ENCODE results near the gene CFAP74.

The CFAP74 gene

DNA sequence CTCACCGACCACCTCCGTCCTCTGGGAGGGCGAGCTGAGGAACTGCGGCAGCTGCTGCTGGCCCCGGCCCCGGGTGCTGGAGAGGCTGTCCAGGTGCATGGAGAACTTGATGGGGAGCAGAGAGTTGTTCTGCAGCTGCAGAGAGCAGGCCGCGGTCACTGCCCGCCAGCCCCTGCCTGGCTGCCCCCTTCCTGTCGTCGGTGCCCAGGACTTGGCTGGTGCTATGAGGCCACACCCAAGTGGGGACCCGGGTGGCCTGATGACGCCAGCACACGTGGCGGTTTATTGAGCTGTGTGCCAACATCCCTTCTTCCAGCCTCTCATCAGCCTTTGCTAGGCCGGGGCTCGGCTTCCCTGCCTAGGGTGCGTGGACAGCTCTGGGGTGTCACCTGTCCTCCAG is 79.2 kb downstream of the CFAP74 start:
- H3K36me3 ChIP-seq (ENCODE audit: control insufficient read depth, insufficient read depth, low read length): no peaks in the 10 kb centered on the region
- no peaks in the 10 kb centered on the region for H3K4me1 ChIP-seq
- TF ChIP-seq, protein P1, sequence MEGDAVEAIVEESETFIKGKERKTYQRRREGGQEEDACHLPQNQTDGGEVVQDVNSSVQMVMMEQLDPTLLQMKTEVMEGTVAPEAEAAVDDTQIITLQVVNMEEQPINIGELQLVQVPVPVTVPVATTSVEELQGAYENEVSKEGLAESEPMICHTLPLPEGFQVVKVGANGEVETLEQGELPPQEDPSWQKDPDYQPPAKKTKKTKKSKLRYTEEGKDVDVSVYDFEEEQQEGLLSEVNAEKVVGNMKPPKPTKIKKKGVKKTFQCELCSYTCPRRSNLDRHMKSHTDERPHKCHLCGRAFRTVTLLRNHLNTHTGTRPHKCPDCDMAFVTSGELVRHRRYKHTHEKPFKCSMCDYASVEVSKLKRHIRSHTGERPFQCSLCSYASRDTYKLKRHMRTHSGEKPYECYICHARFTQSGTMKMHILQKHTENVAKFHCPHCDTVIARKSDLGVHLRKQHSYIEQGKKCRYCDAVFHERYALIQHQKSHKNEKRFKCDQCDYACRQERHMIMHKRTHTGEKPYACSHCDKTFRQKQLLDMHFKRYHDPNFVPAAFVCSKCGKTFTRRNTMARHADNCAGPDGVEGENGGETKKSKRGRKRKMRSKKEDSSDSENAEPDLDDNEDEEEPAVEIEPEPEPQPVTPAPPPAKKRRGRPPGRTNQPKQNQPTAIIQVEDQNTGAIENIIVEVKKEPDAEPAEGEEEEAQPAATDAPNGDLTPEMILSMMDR (IDR thresholded peaks at IDR 0.05): no peak
- H2AFZ ChIP-seq: no peak overlapping the region
- no peak overlapping the region for H3K4me2 ChIP-seq (ENCODE audit: low read length)
- H3K4me3 ChIP-seq (ENCODE audit: low read depth, low read length): no peak overlapping the region
- no peaks in the 10 kb centered on the region for H3K9me3 ChIP-seq (ENCODE audit: control insufficient read depth, low read length)
- no peak overlapping the region for H3K27ac ChIP-seq
- H3K79me2 ChIP-seq: no peaks in the 10 kb centered on the region
- H3K27me3 ChIP-seq (ENCODE audit: control insufficient read depth, insufficient read depth, low read length): no peaks in the 10 kb centered on the region
- no peak overlapping the region for H3K9ac ChIP-seq

DNA sequence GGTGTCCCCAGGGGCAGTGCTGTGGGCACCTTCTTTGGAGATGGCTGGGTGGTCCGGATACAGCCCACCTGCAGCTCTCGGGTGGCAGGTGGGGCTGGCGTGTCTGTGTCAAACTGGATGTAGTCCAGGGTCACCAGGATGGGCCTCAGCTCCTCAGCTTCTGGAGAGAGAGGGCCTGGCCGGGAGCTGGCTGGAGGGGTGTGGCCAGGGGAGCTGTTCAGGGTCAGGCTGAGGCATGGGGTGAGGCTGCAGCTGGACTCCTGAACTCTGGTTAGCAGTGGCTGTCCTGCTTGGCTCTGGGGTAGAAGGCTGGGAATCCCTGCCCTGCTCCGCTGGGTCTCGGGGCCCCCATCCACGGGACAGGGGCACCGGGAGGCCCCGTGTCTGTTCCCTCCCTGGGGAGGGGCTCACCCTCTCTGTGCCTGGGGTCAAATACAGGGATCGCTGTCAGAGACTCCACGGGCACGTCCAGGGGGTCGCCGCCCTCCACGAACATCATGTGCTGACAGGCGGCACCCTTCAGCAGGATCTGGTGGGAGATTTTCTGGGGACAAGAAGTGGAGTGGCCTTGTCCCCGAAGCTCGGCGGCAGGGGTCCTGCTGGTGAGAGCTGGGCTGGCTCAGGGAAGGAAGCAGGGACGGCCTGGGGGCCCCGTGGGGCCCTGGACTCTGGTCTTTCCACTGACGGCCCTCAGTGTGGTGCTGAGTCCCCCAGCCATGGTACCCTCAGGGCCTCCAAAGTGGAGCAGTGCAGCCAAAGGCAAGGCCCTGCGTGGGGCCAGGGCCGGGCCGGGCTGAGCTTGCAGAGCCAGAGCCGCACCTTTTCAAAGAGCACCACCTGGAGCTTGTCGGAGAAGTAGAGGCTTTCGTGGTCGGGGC is 80.4 kb downstream of the CFAP74 start:
- Histone ChIP-seq H3K4me2 (ENCODE audit: low read length) (no peak overlapping the region), H3K4me1 (no peaks in the 10 kb centered on the region), H3K79me2 (no peaks in the 10 kb centered on the region), H3K9me3 (ENCODE audit: control insufficient read depth, low read length) (no peaks in the 10 kb centered on the region), H3K9ac (no peak overlapping the region), H3K36me3 (ENCODE audit: control insufficient read depth, insufficient read depth, low read length) (no peaks in the 10 kb centered on the region), H3K4me3 (ENCODE audit: low read depth, low read length) (no peak overlapping the region), H3K27ac (no peak overlapping the region), H3K27me3 (ENCODE audit: control insufficient read depth, insufficient read depth, low read length) (no peaks in the 10 kb centered on the region), H2AFZ (no peak overlapping the region)
- TF ChIP-seq, protein P1 (IDR thresholded peaks at IDR 0.05): no peak

DNA sequence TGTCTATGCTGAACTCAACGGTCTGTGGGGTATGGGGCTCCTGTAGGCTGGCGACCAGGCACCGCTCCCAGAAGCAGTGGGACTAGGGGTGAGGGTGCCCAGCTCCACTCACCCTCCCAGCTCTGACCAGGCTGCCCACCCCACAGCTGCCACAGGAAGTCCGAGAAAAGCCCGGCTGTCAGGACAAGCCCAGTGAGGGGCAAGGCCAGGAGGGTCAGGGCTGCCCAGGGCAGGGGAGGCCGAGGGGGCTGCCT is 81.0 kb downstream of the CFAP74 start:
- H3K27me3 ChIP-seq (ENCODE audit: control insufficient read depth, insufficient read depth, low read length): no peaks in the 10 kb centered on the region
- no peaks in the 10 kb centered on the region for H3K79me2 ChIP-seq
- H3K9me3 ChIP-seq (ENCODE audit: control insufficient read depth, low read length): no peaks in the 10 kb centered on the region
- no peak overlapping the region for H3K27ac ChIP-seq
- H3K4me3 ChIP-seq (ENCODE audit: low read depth, low read length): no peak overlapping the region
- no peak overlapping the region for H3K9ac ChIP-seq
- no peak overlapping the region for H2AFZ ChIP-seq
- no peaks in the 10 kb centered on the region for H3K36me3 ChIP-seq (ENCODE audit: control insufficient read depth, insufficient read depth, low read length)
- no peaks in the 10 kb centered on the region for H3K4me1 ChIP-seq
- TF ChIP-seq, protein P1 (IDR thresholded peaks at IDR 0.05): no peak
- H3K4me2 ChIP-seq (ENCODE audit: low read length): no peak overlapping the region

DNA sequence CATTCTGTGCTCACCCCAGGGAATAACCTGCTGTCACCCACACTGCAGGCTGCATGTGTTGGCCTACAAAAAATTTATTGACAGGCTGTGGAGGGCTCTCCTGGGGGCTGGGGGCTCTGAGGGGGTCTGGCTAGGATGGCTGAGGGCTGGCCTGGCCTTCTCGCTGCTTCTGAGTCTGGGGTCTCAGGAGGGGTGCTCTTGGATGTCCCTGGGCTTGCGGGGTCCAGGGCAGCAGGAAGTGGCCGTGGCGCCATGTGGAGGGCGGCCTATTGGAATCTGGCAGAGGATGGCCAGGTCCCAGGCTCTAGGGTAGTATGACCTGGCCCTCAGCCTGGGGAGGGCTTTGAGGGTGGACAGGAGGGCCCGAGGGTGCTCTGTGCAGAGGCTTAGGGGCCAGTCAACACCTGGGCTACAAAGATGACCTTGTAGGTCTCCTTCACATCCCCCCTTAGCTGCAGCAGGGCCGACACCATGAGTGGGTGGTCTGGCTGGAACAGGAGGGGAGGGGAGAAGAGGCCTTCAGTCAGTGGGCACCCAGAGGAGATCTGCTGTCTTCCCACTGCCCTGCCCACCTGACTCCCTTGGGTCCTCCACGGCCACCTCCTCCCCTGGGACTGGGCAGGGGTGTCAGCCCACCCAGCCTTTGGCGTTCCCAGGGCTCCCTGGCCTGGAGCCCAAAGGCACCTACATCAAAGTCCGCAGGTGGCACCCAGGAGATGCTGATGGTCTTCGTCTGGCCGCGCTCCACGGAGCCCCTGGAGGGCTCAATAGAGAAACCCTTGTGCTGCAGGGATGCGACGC is 81.5 kb downstream of the CFAP74 start:
- Histone ChIP-seq H3K4me3 (ENCODE audit: low read depth, low read length) (no peak overlapping the region), H3K36me3 (ENCODE audit: control insufficient read depth, insufficient read depth, low read length) (no peaks in the 10 kb centered on the region), H3K79me2 (no peaks in the 10 kb centered on the region), H3K4me2 (ENCODE audit: low read length) (no peak overlapping the region), H3K9ac (no peak overlapping the region), H3K27me3 (ENCODE audit: control insufficient read depth, insufficient read depth, low read length) (no peaks in the 10 kb centered on the region), H3K27ac (no peak overlapping the region), H2AFZ (no peak overlapping the region), H3K4me1 (no peaks in the 10 kb centered on the region), H3K9me3 (ENCODE audit: control insufficient read depth, low read length) (no peaks in the 10 kb centered on the region)
- TF ChIP-seq, protein P1 (IDR thresholded peaks at IDR 0.05): no peak

Measured in parathyroid adenoma (tissue), 2 donors.